ENCODE results near the gene TM9SF3.
A peak's percentile ranks its signal among the peaks of the same experiment; 100 is the strongest.

Gene TM9SF3

DNA sequence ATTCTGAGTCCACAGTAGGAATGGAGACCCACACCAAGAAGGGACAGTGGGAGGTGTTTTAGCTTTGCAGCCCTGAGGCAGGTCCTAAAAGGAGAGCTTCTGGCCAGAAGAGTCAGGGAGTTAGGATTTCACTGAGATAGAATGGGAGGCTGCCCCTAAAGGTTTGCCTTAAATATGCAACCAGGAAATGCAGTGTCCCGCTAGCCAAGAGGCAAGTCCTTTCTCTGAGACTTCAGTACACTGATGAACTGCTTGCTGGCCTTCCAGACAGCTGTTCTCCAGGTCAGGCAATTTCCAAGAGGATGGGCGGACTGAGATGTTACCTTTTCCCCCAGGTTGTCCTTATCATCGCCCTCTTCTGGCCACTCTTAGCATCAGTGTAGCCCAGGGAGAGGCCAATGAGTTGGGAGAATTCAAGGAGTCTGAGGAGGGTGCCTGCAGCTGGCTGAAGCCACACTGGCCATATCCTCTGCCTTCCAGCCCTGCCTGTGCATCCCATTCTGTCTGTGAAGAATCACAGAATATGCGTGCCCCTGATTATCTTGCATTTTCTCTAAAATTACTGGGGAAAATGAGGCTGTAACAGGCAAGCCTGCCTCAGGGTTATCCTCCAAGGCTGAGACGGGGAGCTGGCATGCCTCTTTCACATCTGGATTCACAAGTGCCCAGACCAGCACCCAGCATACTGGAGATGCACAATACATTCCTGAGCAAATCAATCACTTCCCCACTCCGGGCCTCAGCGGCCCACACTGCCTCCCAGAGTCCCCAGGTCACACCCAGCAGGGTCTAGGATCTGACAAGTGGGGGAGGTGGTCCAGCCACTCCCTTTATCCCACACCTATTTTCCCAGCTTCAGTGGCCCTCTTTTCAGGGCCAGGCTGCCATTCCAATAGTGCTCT, 75.5 kb downstream of the TM9SF3 start:
- Mint-ChIP-seq H3K36me3 (ENCODE audit: low read depth) (no peaks in the 10 kb centered on the region), H3K4me3 (peak overlapping the region; percentile 84), H3K9me3 (no peaks in the 10 kb centered on the region), H3K4me1 (peaks cover 39% of the 10 kb centered on the region), H3K27me3 (ENCODE audit: low read depth, poor library complexity) (peaks cover 44% of the 10 kb centered on the region), H3K27ac (no peak overlapping the region)
- TF ChIP-seq, protein P1, sequence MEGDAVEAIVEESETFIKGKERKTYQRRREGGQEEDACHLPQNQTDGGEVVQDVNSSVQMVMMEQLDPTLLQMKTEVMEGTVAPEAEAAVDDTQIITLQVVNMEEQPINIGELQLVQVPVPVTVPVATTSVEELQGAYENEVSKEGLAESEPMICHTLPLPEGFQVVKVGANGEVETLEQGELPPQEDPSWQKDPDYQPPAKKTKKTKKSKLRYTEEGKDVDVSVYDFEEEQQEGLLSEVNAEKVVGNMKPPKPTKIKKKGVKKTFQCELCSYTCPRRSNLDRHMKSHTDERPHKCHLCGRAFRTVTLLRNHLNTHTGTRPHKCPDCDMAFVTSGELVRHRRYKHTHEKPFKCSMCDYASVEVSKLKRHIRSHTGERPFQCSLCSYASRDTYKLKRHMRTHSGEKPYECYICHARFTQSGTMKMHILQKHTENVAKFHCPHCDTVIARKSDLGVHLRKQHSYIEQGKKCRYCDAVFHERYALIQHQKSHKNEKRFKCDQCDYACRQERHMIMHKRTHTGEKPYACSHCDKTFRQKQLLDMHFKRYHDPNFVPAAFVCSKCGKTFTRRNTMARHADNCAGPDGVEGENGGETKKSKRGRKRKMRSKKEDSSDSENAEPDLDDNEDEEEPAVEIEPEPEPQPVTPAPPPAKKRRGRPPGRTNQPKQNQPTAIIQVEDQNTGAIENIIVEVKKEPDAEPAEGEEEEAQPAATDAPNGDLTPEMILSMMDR (IDR thresholded peaks at IDR 0.05), result peak; percentile 58
- peak; percentile 55 for DNase-seq

DNA sequence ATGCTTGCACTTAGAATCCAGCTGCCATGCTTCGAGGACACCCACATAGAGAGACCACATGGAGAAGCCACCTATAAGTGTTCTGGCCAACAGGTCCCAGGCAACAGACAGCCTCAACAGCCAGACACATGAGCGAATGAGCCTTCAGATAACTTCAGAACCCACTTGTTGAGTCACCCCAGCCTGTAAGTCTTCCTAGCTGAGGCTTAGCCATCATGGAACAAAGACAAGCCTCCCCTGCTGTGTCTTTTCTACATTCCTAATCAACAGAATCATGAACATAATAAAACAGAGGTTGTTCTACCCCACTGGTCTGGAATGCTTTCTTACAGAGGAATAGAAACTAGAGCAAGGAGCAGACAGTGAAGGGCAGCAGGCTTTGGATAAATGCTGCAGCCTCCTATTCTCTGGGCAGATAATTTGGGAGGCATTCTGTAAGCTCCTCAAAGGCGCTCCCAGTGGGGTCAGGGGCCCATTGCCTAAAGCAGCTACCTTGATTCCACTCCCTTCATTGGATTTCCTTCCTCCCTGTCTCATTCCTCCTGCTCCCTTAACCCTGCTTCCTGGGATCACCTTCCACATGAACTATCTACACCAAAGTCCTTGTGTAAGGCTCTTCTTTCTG, 77.7 kb downstream of the TM9SF3 start:
- Mint-ChIP-seq H3K4me3 (no peak overlapping the region), H3K9me3 (no peaks in the 10 kb centered on the region), H3K4me1 (peaks cover 28% of the 10 kb centered on the region), H3K27ac (no peak overlapping the region), H3K36me3 (ENCODE audit: low read depth) (no peaks in the 10 kb centered on the region), H3K27me3 (ENCODE audit: low read depth, poor library complexity) (peaks cover 30% of the 10 kb centered on the region)
- TF ChIP-seq, protein P1 (IDR thresholded peaks at IDR 0.05), result no peak
- DNase-seq, result no peak

DNA sequence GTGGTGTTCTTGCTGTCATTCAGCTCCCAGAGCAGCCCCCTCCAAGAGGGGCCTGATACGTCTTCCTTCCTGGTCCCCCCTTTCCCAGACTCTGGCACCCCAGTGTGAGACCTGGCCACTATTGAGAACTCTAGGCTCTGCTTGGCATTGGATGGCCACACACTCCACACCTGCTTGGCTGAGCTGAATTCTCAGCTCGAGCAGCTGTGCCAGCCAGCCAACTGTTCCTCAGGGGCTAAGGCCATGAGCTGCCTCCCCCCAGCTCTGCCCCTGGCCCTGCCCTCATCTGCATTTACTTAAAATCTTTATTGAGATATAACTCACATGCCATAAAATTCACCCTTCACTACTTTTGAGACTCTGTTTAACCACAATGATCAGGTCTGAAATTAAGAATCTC, 79.8 kb downstream of the TM9SF3 start:
- Mint-ChIP-seq H3K27me3 (ENCODE audit: low read depth, poor library complexity) (peaks cover 12% of the 10 kb centered on the region), H3K36me3 (ENCODE audit: low read depth) (no peaks in the 10 kb centered on the region), H3K9me3 (no peaks in the 10 kb centered on the region), H3K4me1 (peaks cover 37% of the 10 kb centered on the region), H3K27ac (no peak overlapping the region), H3K4me3 (no peak overlapping the region)
- TF ChIP-seq, protein P1 (IDR thresholded peaks at IDR 0.05), result no peak
- DNase-seq, result no peak

DNA sequence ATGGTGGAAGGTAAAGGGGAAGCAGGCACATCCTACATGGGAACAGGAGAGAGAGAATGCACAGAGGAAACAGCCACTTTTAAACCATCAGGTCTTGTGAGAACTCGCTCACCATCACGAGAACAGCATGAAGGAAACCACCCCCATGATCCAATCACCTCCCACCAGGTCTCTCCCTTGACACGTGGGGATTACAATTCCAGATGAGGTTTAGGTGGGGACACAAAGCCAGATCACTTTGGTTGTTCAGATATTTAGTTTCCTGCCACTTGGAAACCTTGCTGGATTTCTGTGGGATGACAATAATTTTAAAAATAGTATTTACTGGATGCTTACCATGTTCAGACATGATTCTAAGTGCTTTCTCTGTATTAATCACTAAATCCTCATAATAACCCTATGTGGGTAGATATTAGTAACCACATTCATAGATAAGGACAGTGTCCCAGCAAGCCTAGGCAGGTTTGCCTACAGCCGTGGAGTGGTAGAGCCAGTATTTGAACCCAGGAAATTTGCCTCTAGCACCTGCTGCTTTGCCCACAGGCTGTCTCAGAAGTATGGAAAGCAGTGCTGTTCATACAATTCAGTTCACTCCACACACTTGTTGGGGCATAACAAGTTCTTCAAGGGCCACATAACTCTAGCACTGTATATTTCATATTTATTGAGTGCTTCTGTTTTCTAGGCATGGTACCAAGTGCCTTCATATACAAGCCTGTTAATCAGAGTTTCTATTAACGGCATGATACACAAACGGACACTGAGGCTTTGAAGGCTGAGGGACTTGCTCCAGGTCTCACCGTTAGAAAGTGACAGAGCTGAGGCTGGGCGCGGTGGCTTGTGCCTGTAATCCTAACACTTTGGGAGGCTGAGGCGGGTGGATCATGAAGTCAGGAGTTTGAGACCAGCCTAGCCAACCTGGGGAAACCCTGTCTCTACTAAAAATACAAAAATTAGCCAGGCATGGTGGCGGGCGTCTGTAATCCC, 81.4 kb downstream of the TM9SF3 start:
- Mint-ChIP-seq H3K4me1 (peaks cover 39% of the 10 kb centered on the region), H3K27ac (no peak overlapping the region)

DNA sequence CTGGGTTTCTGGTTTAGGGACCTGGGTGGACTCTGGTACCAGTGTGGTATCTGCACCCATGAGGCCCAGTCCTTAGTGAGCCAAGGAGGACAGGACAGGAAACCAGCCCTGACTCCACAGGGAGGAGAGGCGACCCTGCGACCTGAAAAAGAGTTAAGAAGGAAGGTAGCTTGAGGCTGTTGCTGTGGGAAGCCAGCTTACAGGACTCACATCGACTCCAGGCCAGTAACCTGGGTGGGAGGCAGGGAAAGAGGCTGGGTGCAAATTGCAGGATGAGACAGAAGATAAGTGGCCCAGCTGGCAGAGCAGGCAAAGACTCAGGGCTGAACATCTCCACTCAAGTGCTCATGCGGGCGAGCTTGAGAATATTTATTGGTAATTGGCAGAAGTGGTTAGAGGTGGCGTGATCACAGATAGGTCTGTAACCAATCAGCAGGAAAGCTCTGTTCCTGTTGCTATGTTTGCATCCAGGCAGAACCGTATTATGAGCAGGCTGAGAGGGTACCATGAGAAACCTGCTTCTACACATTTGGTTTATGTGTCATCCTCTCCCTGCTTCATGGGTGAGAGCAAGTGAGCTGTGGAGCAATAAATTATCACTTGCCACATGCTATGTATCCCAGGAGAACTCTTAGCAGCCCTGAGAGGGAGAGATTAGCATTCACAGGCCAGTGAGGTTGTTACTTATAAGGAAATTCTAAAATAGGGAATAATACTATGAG, 84.1 kb downstream of the TM9SF3 start:
- peaks cover 25% of the 10 kb centered on the region for H3K4me1 Mint-ChIP-seq
- H3K4me3 Mint-ChIP-seq, result no peak overlapping the region
- peak overlapping the region; percentile 17 for H3K27ac Mint-ChIP-seq
- H3K9me3 Mint-ChIP-seq, result no peaks in the 10 kb centered on the region
- TF ChIP-seq, protein P1 (IDR thresholded peaks at IDR 0.05), result no peak
- no peaks in the 10 kb centered on the region for H3K36me3 Mint-ChIP-seq (ENCODE audit: low read depth)
- DNase-seq, result no peak
- no peaks in the 10 kb centered on the region for H3K27me3 Mint-ChIP-seq (ENCODE audit: low read depth, poor library complexity)

More for the DNA sequence above, 81.4 kb downstream of the TM9SF3 start:
- Mint-ChIP-seq H3K9me3 (no peaks in the 10 kb centered on the region), H3K27me3 (ENCODE audit: low read depth, poor library complexity) (no peaks in the 10 kb centered on the region), H3K36me3 (ENCODE audit: low read depth) (no peaks in the 10 kb centered on the region), H3K4me3 (no peak overlapping the region)
- DNase-seq, result no peak
- TF ChIP-seq, protein P1 (IDR thresholded peaks at IDR 0.05), result no peak
